Smooth muscle cell of trachea (primary cell): Measurements from ENCODE around the gene SCYL1. TPM values are rescaled to one million over a fixed set of nuclear protein-coding genes. Genes with fewer than 3 reads are reported as not detected.

ENCODE experiments used
- total RNA-seq: library from RNA; depleted of rRNA; stranded (reverse); fragments of >200 nt; gene quantifications from 2 replicates; pipeline ENCODE4 v1.2.1, GENCODE V29; 2014

The SCYL1 gene
- total RNA-seq = 77.2 and 139 TPM in 2 replicates

GRCh38 chr11:65524741-65525545, at the start of gene SCYL1:
TSS of gene SCYL1 (plus strand) at chr11:65525083. CDS start at chr11:65525154, 71 bp downstream.

DNA sequence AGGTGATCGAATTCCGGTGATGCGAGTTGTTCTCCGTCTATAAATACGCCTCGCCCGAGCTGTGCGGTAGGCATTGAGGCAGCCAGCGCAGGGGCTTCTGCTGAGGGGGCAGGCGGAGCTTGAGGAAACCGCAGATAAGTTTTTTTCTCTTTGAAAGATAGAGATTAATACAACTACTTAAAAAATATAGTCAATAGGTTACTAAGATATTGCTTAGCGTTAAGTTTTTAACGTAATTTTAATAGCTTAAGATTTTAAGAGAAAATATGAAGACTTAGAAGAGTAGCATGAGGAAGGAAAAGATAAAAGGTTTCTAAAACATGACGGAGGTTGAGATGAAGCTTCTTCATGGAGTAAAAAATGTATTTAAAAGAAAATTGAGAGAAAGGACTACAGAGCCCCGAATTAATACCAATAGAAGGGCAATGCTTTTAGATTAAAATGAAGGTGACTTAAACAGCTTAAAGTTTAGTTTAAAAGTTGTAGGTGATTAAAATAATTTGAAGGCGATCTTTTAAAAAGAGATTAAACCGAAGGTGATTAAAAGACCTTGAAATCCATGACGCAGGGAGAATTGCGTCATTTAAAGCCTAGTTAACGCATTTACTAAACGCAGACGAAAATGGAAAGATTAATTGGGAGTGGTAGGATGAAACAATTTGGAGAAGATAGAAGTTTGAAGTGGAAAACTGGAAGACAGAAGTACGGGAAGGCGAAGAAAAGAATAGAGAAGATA, 25.7 kb upstream of the SCYL1 start, which contains the start of gene MALAT1:
Gene MALAT1, plus strand, starts transcription at position 69 of the 736 bp plus-strand sequence.

GRCh38 chr11:65558002-65558929, 33.4 kb downstream of the SCYL1 start, which contains the start of gene LTBP3:
TSS of gene LTBP3 (minus strand) at chr11:65558359. CDS start at chr11:65557959, 400 bp downstream.

DNA sequence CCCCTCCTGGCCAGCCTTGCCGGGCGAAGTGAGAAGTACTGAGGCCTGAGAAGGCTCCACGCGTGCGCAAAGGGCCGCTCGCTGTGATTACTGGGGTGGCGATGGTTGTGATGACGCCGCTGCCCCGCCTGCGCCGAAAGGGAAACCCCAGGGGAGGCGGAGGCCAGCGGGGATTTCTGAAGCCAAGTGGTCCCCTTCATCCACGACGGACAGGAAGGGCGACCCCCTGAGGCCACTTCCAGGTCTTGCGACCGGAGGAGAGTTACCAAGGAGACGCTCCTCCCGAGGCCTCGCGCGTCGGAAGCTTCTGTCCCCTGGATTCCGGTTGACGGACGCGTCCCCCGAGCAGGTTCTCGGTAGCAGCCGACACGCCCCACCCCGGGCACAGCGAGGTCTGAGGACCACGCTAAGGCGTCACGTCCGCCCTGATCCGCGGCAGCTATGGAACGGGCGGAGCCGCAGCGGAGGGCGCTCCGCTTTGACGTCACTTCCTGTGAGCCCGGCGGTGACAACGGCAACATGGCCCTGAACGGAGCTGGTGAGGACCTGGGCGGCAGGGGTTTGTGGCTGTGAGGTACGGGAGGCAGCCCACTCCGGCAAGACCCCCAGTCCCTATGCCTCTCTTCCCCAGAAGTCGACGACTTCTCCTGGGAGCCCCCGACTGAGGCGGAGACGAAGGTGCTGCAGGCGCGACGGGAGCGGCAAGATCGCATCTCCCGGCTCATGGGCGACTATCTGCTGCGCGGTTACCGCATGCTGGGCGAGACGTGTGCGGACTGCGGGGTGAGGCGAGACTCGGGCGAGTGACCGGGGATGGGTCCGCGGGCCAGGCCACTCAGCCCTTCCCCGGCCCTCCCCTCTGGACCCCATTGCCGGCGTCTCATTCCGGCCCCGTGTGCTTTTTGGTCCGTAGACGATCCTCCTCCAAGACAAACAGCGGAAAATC, 45.4 kb downstream of the SCYL1 start, which contains the start of gene ZNRD2:
Gene ZNRD2, plus strand, starts transcription at position 505 of the 946 bp plus-strand sequence. Its CDS starts 15 bp downstream, at position 520.

GRCh38 chr11:65572356-65573051, 47.6 kb downstream of the SCYL1 start, which contains the start of gene FAM89B:
TSS of gene FAM89B (plus strand) at chr11:65572538. CDS start at chr11:65572670, 132 bp downstream.

GRCh38 chr11:65575568-65576231, 50.8 kb downstream of the SCYL1 start, which contains the start of gene EHBP1L1:
TSS of gene EHBP1L1 (plus strand) at chr11:65576053. CDS start at chr11:65576303, 250 bp downstream.

Other genes with a start within 250 kb of the SCYL1 start
- gene CDC42EP2, start 210.2 kb upstream of the SCYL1 start, total RNA-seq = 33.2 and 47.8 TPM in 2 replicates
- gene DPF2, start 191.2 kb upstream of the SCYL1 start, total RNA-seq = 49.3 and 51.1 TPM in 2 replicates
- under 0.01 TPM in 1 of 2 replicates, not detected in the other for gene TIGD3, start 170.3 kb upstream of the SCYL1 start, total RNA-seq
- gene SLC25A45, start 142.4 kb upstream of the SCYL1 start, total RNA-seq = 2.0 and 3.1 TPM in 2 replicates
- gene FRMD8, start 138.4 kb upstream of the SCYL1 start, total RNA-seq = 34.2 and 51.8 TPM in 2 replicates
- gene NEAT1, start 102.3 kb upstream of the SCYL1 start, total RNA-seq = 322 and 406 TPM in 2 replicates
- gene MALAT1, start 26.0 kb upstream of the SCYL1 start, total RNA-seq = 13,561 and 20,792 TPM in 2 replicates
- 38.7 and 93.8 TPM in 2 replicates for gene LTBP3, start 33.3 kb downstream of the SCYL1 start, total RNA-seq
- gene ZNRD2, start 45.4 kb downstream of the SCYL1 start, total RNA-seq = 36.7 and 55.1 TPM in 2 replicates
- 11.8 and 30.3 TPM in 2 replicates for gene FAM89B, start 47.5 kb downstream of the SCYL1 start, total RNA-seq
- 60.4 and 79.7 TPM in 2 replicates for gene EHBP1L1, start 51.0 kb downstream of the SCYL1 start, total RNA-seq
- 0.29 and 0.50 TPM in 2 replicates for gene KCNK7, start 70.7 kb downstream of the SCYL1 start, total RNA-seq
- 25.8 and 26.3 TPM in 2 replicates for gene MAP3K11, start 89.1 kb downstream of the SCYL1 start, total RNA-seq
- 22.7 and 30.8 TPM in 2 replicates for gene PCNX3, start 90.7 kb downstream of the SCYL1 start, total RNA-seq
- 25.1 and 25.2 TPM in 2 replicates for gene SIPA1, start 113.0 kb downstream of the SCYL1 start, total RNA-seq
- gene RELA, start 137.8 kb downstream of the SCYL1 start, total RNA-seq = 9.3 and 23.8 TPM in 2 replicates
- 45.4 and 47.3 TPM in 2 replicates for gene KAT5, start 187.2 kb downstream of the SCYL1 start, total RNA-seq
- 32.9 and 57.7 TPM in 2 replicates for gene RNASEH2C, start 195.7 kb downstream of the SCYL1 start, total RNA-seq